ENCODE data around the gene PCED1A. TPM values are rescaled to one million over a fixed set of nuclear protein-coding genes. Genes with fewer than 3 reads are reported as not detected.

The PCED1A gene
- total and polyA plus RNA-seq, 8 donors = 10.3 to 166 (median 44.5) TPM

DNA sequence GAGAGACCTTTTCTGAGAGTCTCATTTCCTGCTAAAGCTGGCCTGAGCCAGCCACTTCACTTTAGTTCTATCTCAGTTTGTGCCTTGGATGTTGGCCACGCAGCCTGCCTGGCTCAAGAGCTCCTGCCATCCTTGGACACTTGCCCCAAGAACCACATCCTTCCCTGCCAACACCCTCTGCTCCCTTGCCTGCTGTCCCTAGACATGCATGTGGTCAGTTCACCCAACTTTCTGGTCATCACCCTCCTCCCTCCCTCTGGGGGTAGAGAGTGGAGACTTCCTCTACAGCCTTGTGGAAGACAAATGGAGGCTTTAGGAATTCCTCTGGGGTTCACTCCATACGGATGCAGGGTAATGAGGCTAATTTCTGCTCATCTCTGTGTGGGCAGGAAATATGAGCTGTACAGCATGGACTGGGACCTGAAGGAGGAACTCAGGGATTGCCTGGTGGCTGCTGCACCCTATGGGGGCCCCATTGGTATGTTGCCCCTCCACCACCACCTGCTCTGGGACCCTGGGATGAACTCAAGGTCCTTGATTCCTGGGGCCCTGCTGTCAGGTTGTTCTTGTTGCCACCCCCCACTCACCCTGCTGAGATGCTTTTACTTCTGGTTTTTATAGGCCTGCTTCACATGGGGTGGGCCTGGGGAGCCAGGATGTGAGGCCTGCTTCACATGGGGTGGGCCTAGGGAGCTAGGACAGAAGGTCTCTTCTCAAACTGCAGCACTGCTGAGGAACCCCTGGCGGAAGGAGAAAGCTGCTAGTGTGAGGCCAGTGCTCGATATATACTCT is 19.1 kb upstream of the PCED1A start:
- Histone ChIP-seq H3K9me3 (no peaks in the 10 kb centered on the region), H3K27ac (no peak overlapping the region), H3K4me3 (no peak overlapping the region), H3K27me3 (no peaks in the 10 kb centered on the region), H3K36me3 (peaks cover 27 to 55% (median 44%) of the 10 kb centered on the region in 4 donors), H3K4me1 (no peaks in the 10 kb centered on the region)
- 80 to 94% (median 87%) methylated on average over 3 to 4 of the region's 4 CpGs for WGBS, 5 donors
- DNase-seq = no peak
- intact Hi-C loops (cut with DNase I; ENCODE audit: low total_unique reads) = no loop called here
- TF ChIP-seq POLR2A (IDR thresholded peaks at IDR 0.05) (no peak), EP300 (IDR thresholded peaks at IDR 0.05) (peak; percentile 10)

DNA sequence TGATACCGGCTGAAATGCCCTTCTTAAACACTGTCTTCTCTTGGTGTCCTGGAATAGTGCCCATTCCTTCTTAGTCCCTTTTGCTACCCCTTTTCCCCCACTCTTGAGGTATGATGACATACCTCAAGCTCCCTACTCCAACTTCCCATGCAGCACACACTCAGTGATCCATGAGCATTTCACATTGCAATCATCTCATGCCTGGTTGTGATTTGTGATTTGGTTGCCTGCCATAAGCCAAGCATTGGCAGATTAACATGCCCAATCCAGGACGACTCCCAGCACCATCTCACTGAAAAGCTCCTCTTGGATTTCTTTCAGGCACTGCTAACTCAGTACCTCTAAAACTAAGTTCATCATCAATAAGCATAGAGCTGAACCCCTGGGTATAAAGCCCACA is 18.1 kb upstream of the PCED1A start:
- Histone ChIP-seq H3K27ac (no peak overlapping the region), H3K9me3 (no peaks in the 10 kb centered on the region), H3K27me3 (no peaks in the 10 kb centered on the region), H3K36me3 (peaks cover 19 to 45% (median 35%) of the 10 kb centered on the region in 4 donors), H3K4me1 (no peaks in the 10 kb centered on the region), H3K4me3 (no peak overlapping the region)
- TF ChIP-seq, protein P1, sequence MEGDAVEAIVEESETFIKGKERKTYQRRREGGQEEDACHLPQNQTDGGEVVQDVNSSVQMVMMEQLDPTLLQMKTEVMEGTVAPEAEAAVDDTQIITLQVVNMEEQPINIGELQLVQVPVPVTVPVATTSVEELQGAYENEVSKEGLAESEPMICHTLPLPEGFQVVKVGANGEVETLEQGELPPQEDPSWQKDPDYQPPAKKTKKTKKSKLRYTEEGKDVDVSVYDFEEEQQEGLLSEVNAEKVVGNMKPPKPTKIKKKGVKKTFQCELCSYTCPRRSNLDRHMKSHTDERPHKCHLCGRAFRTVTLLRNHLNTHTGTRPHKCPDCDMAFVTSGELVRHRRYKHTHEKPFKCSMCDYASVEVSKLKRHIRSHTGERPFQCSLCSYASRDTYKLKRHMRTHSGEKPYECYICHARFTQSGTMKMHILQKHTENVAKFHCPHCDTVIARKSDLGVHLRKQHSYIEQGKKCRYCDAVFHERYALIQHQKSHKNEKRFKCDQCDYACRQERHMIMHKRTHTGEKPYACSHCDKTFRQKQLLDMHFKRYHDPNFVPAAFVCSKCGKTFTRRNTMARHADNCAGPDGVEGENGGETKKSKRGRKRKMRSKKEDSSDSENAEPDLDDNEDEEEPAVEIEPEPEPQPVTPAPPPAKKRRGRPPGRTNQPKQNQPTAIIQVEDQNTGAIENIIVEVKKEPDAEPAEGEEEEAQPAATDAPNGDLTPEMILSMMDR (IDR thresholded peaks at IDR 0.05) = no peak
- TF ChIP-seq POLR2AphosphoS5 (IDR thresholded peaks at IDR 0.05) = no peak
- no peak for TF ChIP-seq EP300 (IDR thresholded peaks at IDR 0.05)
- TF ChIP-seq POLR2A (IDR thresholded peaks at IDR 0.05) = no peak
- intact Hi-C loops (cut with DNase I; ENCODE audit: low total_unique reads) = no loop called here
- WGBS, 5 donors = 84 to 94% (median 88%) methylated on average over 2 of the region's 2 CpGs
- DNase-seq = no peak

DNA sequence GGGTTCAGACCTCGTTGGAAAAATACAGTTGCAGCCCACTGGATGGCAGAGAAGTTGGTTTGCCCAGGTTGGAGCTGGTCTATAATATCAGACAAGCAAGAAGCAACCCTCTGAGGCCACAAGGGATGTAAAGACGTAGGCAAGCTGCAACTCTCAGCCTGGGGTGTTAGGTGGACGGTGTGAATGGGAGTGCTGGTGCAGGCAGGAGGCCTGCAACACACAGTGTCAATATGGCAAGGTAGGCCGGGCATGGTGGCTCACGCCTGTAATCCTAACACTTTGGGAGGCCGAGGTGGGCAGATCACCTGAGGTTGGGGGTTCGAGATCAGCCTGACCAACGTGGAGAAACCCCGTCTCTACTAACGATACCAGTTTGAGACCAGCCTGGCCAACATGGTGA is 10.6 kb upstream of the PCED1A start:
- H3K27me3 ChIP-seq = no peaks in the 10 kb centered on the region
- H3K4me3 ChIP-seq = no peak overlapping the region
- peaks cover 3 to 15% (median 9%) of the 10 kb centered on the region in 4 donors for H3K36me3 ChIP-seq
- no peak for DNase-seq
- intact Hi-C loops (cut with DNase I; ENCODE audit: low total_unique reads) = loop anchor here (5.0 kb wide), 1 partner anchor 99 kb away; no protein-coding TSS in a partner anchor
- H3K27ac ChIP-seq = no peak overlapping the region
- H3K9me3 ChIP-seq = no peaks in the 10 kb centered on the region
- peaks cover 0 to 7% (median 3%) of the 10 kb centered on the region in 4 donors for H3K4me1 ChIP-seq
- no peak for TF ChIP-seq POLR2AphosphoS5 (IDR thresholded peaks at IDR 0.05)
- TF ChIP-seq POLR2A (IDR thresholded peaks at IDR 0.05) = no peak
- no peak for TF ChIP-seq EP300 (IDR thresholded peaks at IDR 0.05)
- TF ChIP-seq, protein P1 (IDR thresholded peaks at IDR 0.05) = no peak
- 88 to 97% (median 91%) methylated on average over 9 to 10 of the region's 10 CpGs for WGBS, 5 donors

DNA sequence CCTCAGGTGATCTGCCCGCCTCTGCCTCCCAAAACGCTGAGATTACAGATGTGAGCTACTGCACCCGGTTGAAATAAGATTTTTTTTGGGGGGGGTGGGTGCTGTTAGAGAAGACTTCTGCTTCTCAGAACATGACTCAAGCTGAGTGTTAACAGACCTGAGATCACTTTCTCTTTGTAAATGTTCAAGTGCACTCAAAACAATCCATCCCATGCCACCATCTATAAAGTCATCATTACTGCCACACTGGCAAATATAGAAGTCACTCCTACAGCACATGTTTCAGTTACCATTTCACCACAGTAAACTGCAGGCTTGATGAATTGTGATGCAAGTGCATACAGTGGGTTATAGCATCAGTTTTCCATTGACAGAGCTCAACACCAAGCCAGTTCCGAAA is 9.1 kb upstream of the PCED1A start:
- H3K9me3 ChIP-seq = no peaks in the 10 kb centered on the region
- peaks cover 0 to 7% (median 3%) of the 10 kb centered on the region in 4 donors for H3K4me1 ChIP-seq

More for the DNA sequence above, 9.1 kb upstream of the PCED1A start:
- Histone ChIP-seq H3K27ac (no peak overlapping the region), H3K4me3 (no peak overlapping the region), H3K36me3 (peaks cover 3 to 15% (median 9%) of the 10 kb centered on the region in 4 donors), H3K27me3 (no peaks in the 10 kb centered on the region)
- DNase-seq = no peak
- intact Hi-C loops (cut with DNase I; ENCODE audit: low total_unique reads) = no loop called here
- TF ChIP-seq, protein P1 (IDR thresholded peaks at IDR 0.05) = no peak
- TF ChIP-seq EP300 (IDR thresholded peaks at IDR 0.05) = no peak
- TF ChIP-seq POLR2AphosphoS5 (IDR thresholded peaks at IDR 0.05) = no peak
- no peak for TF ChIP-seq POLR2A (IDR thresholded peaks at IDR 0.05)
- WGBS, 5 donors = 85 to 91% (median 90%) methylated on average over 4 of the region's 4 CpGs

Measured in stomach (tissue), 9 donors.